MM.1S (cell line): Measurements from ENCODE around the gene LRRC27.

Experiments used
- DNase-seq: peaks from one replicate; pipeline ENCODE4 v3.0.0-alpha.2; 2015
- H2AFZ ChIP-seq: fragments of 300-600 bp; sonication (generic); 2 replicates; pipeline ENCODE4 v1.6.0; 2016; ENCODE audit warnings: antibody characterized with exemption, low read length
- H3F3A ChIP-seq: fragments of 300-600 bp; sonication (generic); 2 replicates; pipeline ENCODE4 v1.6.1; 2016; ENCODE audit warnings: mild to moderate bottlenecking, antibody characterized with exemption, low read length, moderate library complexity, mixed read lengths; ENCODE audit not compliant: insufficient read depth
- H3K27ac ChIP-seq: fragments of 300-600 bp; sonication (generic); 2 replicates; pipeline ENCODE4 v1.5.1; 2016; ENCODE audit warnings: mild to moderate bottlenecking, low read length
- H3K27me3 ChIP-seq: fragments of 300-600 bp; sonication (generic); replicated peaks from 2 replicates; pipeline ENCODE4 v1.6.0; 2016; ENCODE audit warnings: low read length; ENCODE audit not compliant: insufficient read depth
- H3K36me3 ChIP-seq: fragments of 300-600 bp; sonication (generic); replicated peaks from 2 replicates; pipeline ENCODE4 v1.6.1; 2016; ENCODE audit warnings: mild to moderate bottlenecking, low read length, mixed read lengths; ENCODE audit not compliant: insufficient read depth
- H3K4me1 ChIP-seq: fragments of 300-600 bp; sonication (generic); 2 replicates; pipeline ENCODE4 v1.6.1; 2016; ENCODE audit warnings: low read length, mixed read lengths
- H3K4me2 ChIP-seq: fragments of 300-600 bp; sonication (generic); 2 replicates; pipeline ENCODE4 v1.6.0; 2016; ENCODE audit warnings: low read depth, low read length
- H3K4me3 ChIP-seq: fragments of 300-600 bp; sonication (generic); 2 replicates; pipeline ENCODE4 v1.5.1; 2016; ENCODE audit warnings: low read length, mixed read lengths
- H3K79me2 ChIP-seq: fragments of 300-600 bp; sonication (generic); 2 replicates; pipeline ENCODE4 v1.6.1; 2016; ENCODE audit warnings: mixed run types, low read length, mixed read lengths
- H3K9ac ChIP-seq: fragments of 300-600 bp; sonication (generic); 2 replicates; pipeline ENCODE4 v1.6.1; 2016; ENCODE audit warnings: low read length, mixed read lengths
- H3K9me2 ChIP-seq: fragments of 300-600 bp; sonication (generic); replicated peaks from 2 replicates; pipeline ENCODE4 v1.6.1; 2016; ENCODE audit warnings: mild to moderate bottlenecking, low read length, mixed read lengths; ENCODE audit not compliant: insufficient read depth
- H3K9me3 ChIP-seq: fragments of 300-600 bp; sonication (generic); replicated peaks from 2 replicates; pipeline ENCODE4 v1.6.1; 2016; ENCODE audit warnings: mild to moderate bottlenecking, low read length, mixed read lengths; ENCODE audit not compliant: insufficient read depth
- H4K20me1 ChIP-seq: fragments of 300-600 bp; sonication (generic); 2 replicates; pipeline ENCODE4 v1.6.1; 2016; ENCODE audit warnings: mild to moderate bottlenecking, low read length, moderate library complexity, mixed read lengths; ENCODE audit not compliant: insufficient read depth
- CTCF ChIP-seq: fragments of 300-600 bp; sonication (generic); IDR thresholded peaks from 2 replicates; pipeline ENCODE4 v1.5.1; 2016; ENCODE audit warnings: antibody characterized with exemption, low read length, mixed read lengths
- EZH2 ChIP-seq: fragments of 300-600 bp; sonication (generic); optimal IDR thresholded peaks from 2 replicates; pipeline ENCODE3; 2017; ENCODE audit warnings: low read depth, mild to moderate bottlenecking, antibody characterized with exemption, low read length, mixed read lengths
- EZH2phosphoT487 ChIP-seq: fragments of 300-600 bp; sonication (generic); IDR thresholded peaks from 2 replicates; pipeline ENCODE4 v1.6.1; 2018; ENCODE audit warnings: antibody characterized with exemption, low read length

The LRRC27 gene

GRCh38 chr10:132383751-132384196 lies 51.8 kb downstream of the LRRC27 start:
- Histone ChIP-seq H3K9ac (no peak overlapping the region), H3F3A (no peaks in the 10 kb centered on the region), H3K9me2 (no peaks in the 10 kb centered on the region), H3K9me3 (no peaks in the 10 kb centered on the region), H3K27ac (no peak overlapping the region), H3K4me3 (no peak overlapping the region), H3K36me3 (no peaks in the 10 kb centered on the region), H3K79me2 (no peaks in the 10 kb centered on the region), H2AFZ (no peak overlapping the region), H3K4me1 (no peaks in the 10 kb centered on the region), H3K27me3 (peaks cover 60% of the 10 kb centered on the region), H4K20me1 (no peaks in the 10 kb centered on the region), H3K4me2 (no peak overlapping the region)
- TF ChIP-seq EZH2phosphoT487 (no peak), CTCF (no peak), EZH2 (no peak)
- DNase-seq = no peak

DNA sequence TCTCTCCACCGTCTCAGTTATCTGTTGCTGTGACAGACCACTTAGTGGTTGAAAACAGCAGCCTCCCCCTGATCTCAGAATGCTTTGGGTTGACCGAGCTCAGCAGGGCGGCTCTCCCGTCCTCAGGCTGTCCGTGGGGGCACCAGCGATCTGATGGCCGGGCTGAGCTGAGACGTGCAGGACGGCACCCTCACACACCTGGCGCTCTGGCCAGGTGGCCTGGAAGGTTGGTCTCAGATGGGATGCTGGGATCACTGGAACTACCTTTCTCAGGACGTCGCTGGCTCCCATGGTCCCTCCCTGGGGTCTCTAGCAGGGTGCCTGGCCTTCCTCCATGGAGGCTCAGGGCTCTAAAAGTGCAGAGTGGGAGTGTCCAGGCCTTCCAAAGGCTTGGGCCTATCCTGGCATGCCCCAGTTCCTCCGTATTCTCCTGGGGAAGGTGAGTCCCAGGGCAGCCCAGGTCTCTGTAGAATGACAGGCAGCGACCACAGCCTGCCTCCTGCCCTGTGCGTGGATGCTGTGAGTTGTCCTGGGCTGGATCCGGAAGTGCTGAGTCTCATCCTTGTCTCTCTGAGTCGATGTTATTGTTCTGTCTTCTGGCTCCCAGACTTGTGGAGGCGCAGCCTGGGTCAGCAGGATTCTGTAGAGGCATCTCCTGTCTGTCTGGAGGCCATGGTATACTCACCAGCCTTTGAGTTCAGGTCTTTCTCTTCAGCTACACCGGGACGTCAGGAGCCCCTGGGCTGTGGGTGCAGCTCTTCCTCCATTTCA lies 52.8 kb downstream of the LRRC27 start:
- H3K9me2 ChIP-seq = no peaks in the 10 kb centered on the region
- no peaks in the 10 kb centered on the region for H3K79me2 ChIP-seq
- H3K27ac ChIP-seq = no peak overlapping the region
- no peaks in the 10 kb centered on the region for H3K4me1 ChIP-seq
- H2AFZ ChIP-seq = no peak overlapping the region
- H3K9me3 ChIP-seq = no peaks in the 10 kb centered on the region
- DNase-seq = no peak
- H3K4me2 ChIP-seq = no peak overlapping the region
- no peak overlapping the region for H3K9ac ChIP-seq
- H3K36me3 ChIP-seq = no peaks in the 10 kb centered on the region
- peaks cover 51% of the 10 kb centered on the region for H3K27me3 ChIP-seq
- no peak overlapping the region for H3K4me3 ChIP-seq
- no peaks in the 10 kb centered on the region for H3F3A ChIP-seq
- TF ChIP-seq CTCF (no peak), EZH2phosphoT487 (no peak), EZH2 (no peak)
- H4K20me1 ChIP-seq = no peaks in the 10 kb centered on the region

- DNase-seq = no peak
- Histone ChIP-seq H3F3A (no peaks in the 10 kb centered on the region), H3K79me2 (no peaks in the 10 kb centered on the region), H3K4me3 (no peak overlapping the region), H4K20me1 (no peaks in the 10 kb centered on the region), H3K4me1 (no peaks in the 10 kb centered on the region), H3K36me3 (no peaks in the 10 kb centered on the region), H3K27me3 (peaks cover 47% of the 10 kb centered on the region), H3K27ac (no peak overlapping the region), H2AFZ (no peak overlapping the region), H3K4me2 (no peak overlapping the region), H3K9ac (no peak overlapping the region), H3K9me2 (no peaks in the 10 kb centered on the region), H3K9me3 (no peaks in the 10 kb centered on the region)
- TF ChIP-seq CTCF = no peak
- no peak for TF ChIP-seq EZH2phosphoT487
- no peak for TF ChIP-seq EZH2
Measured at GRCh38 chr10:132385389-132385667, 53.3 kb downstream of the LRRC27 start.
